Brain pericyte (primary cell): ENCODE data around the gene KRTAP5-7.
"Not testable (repeated sequence)": the region's sequence is repeated elsewhere in the genome, so short reads cannot be mapped to it uniquely, and the experiment has no call there.

Experiments
- DNase-seq: peaks from one replicate; pipeline ENCODE4 v3.0.0-alpha.2; 2012; ENCODE audit warnings: low read depth, low spot score

Gene KRTAP5-7

DNA sequence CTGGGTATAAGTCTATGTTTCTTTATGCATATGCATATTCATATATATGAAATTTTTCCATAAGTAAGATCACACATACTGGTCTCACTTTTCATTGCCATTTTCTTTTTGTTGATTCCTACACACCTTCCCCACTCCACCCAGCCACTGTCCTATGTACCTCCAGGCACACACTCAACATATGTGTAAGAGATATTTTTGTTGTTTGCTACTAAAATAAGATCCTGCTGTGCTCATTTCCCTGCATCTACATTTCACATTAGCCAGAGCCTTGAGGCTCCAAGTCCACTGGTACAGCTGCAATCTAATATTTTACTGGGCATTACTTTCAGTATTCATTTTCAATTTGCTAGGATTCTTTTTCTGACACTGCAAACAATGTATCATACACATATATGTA, 30.2 kb downstream of the KRTAP5-7 start:
- no peak for DNase-seq

DNA sequence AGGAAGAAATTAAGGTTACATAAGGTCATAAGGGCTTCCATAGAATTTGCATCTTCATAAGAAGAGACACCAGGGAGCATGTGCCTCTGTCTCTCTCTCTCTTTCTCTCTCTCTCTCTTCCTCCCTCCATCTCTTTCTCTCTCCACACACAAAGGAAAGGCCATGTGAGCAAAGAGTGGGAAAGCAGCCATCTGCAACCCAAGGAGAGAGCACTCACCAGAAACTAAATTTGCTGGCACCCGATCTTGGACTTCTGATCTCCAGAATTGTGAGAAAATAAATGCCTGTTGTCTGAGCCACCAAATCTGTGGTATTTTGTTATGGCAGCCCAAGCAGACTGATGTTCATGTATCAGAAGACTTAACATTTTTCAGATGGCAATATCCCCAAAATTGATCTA, 31.9 kb downstream of the KRTAP5-7 start:
- DNase-seq: no peak

DNA sequence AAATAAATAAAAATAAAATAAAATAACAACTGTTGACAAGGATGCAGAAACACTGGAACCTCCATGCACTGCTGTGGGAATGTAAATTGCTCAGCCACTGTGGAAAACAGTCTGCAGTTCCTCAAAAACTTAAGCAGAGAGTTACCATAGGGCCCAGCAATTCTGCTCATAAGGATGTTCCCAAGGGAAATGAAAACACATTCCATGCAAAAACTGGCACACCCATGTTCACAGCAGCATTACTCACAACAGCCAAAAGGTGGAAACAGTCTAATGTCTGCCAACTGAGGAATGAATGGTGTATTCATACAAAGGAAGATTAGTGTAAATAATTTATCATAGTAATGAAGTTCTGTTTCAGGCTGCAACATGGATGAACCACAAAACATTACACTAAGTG, 35.1 kb downstream of the KRTAP5-7 start:
- DNase-seq: no peak

DNA sequence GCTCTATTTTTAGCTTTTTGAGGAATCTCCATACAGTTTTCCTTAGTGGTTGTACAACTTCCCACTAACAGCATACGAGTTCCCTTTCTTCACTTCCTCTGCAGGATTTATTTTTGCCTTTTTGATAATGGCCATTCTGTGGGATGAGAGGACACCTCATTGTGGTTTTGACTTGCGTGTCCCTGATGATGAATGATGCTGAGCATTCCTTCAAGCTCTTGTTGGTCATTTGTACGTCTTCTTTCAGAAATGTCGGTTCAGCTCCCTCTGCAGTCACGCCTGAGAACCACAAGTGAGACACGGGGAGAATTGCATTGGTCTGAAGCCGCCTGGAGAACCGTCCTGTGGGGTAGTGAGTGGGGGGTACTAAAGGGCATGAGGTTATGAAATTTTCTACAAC, 36.3 kb downstream of the KRTAP5-7 start:
- no peak for DNase-seq

DNA sequence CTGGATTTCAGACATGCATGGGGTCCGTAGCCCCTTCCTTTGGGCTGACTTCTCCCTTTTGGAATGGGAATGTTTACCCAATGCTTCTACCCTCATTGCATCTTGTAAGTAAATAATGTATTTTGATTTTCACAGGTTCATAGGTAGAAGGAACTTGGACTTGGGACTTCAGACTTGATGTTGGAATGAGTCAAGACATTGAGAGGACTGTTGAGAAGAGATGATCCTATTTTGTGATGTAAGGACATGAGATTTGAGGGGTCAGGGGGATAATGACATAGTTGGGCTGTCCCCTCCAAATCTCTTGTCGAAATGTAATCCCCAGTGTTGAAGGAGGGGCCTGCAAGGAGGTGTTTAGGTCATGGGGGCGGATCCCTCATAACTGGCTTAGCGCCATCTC, 37.4 kb downstream of the KRTAP5-7 start:
- no peak for DNase-seq

DNA sequence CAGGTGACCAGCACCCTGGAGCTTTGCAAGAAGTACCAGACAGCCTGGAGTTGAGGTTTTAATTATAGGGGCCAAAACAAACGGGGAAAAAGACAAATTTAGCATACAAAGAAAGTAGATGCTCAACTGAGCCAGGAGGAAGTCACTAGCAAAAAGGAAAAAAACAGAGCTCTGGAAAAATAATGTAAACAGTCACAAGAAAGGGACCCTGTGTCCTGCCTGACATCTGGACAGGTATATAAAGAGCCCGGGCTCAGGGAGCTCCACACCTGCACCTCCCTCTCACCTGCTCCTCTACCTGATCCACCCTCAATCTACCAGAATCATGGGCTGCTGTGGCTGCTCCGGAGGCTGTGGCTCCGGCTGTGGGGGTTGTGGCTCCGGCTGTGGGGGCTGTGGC, 38.2 kb downstream of the KRTAP5-7 start, which contains the start of gene KRTAP5-10:
Gene KRTAP5-10, plus strand, starts transcription at position 301 of the 400 bp plus-strand sequence. Its CDS starts 25 bp downstream, at position 326.
- no peak for DNase-seq

DNA sequence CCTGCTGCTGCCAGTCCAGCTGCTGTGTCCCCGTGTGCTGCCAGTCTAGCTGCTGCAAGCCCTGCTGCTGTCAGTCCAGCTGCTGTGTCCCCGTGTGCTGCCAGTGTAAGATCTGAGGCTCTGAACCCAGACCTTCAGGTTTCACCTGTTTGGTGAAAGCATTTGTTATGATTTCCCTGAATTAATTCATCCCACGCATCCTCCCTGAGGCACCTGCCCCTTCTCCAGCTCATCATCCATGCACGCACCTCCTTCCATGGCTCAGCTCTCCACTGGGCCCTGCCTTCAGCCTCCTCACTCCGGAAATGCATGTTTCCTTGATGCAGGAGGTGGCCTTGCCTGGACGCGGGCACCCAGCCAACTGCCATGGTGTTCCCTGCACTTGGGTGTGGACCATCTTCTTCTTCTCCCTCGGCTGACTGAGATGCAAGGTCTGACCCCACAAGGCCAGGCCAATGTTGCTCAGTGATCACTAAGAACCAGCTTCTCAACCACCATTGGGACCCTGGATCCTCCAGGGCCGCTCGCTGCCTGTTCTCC, 39.1 kb downstream of the KRTAP5-7 start:
- DNase-seq: no peak

DNA sequence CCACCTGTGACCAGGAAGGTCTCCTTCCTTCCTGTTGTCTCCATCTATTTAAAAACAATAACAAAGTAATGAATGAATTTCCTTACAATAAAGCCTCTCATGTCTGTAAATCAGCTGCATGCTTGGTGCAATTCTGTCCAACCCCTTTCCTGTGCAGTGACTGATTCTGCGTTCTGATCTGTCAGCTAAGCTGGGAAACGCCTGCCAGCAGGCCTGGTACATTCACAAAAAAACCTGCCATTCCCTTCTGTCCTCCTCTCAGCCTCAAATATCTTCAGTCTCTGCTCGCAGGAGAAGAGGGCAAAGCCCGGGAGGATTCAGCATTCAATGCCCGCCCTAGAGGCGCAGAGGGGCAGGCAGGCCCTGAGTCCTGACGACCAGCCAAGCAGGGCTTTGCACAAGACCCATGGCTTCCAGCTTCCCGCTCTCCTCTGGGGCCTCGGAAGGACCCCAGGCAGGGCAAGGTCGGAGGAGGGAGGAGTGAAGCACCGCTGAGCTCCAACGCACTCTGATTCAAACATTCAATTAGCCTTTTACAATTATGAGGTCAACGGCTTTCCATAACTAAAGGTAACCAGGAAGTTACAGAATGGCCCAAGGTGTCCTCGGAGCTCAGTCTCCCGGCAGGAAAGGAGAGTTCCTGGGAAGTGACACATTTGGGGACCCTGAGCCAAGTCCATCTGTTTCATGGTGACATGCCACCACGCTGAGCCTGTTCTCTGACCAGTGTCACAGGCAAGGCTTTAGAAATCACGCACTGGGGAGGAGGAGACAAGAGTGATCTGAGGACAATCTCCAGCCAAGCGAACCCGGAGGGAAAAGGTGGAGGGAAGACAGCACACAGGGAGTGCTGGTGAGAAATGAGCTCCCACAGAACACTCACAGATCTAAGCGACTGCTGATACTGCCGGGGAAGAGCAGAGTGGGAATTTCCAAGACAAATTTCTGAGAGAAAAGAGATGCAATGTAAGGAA, 39.8 kb downstream of the KRTAP5-7 start:
- DNase-seq: not testable (repeated sequence)

DNA sequence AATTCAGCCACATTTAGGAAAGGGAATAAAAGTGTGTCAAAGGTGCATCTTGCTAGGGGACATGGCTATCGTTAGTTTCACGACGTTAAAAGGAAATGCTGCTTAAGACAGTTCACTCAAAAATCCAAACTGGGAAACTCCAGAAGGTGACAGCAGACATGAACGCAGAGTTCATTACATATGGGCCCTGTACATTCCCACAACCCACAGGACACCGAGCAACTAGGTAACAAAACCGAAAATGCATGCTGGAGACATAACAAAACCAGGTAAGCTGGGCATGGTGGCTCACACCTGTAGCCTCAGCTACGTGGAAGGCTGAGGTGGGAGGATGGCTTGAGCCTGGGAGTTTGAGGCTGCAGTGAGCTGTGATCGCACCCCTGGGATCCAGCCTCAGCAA, 40.6 kb downstream of the KRTAP5-7 start:
- DNase-seq: not testable (repeated sequence)

DNA sequence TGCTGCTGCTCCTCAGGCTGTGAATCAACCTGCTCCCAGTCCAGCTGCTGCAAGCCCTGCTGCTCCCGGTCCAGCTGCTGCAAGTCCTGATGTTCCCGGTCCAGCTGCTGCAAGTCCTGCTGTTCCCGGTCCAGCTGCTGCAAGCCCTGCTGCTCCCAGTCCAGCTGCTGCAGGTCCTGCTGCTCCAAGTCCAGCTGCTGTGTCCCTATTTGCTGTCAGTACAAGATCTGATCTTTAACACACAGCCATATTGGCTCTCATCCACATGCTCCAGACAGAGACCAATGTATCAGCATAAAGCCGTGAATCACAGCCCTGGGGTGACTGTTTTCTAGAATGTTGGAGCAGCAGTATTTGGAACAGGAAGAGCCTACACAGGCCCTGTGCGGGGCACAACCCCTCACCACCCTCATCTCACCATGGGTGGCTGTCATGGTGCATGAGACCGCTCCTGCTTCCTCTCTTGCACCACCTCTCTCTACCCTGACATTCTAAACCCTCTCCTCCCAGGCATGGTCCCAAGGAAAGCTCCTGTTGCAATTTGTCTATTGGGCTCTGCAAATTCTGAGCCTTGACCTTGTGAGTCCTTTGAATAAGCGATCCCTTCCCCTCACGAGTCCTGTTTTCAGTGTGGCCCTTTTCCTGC, 41.8 kb downstream of the KRTAP5-7 start:
- DNase-seq: no peak

DNA sequence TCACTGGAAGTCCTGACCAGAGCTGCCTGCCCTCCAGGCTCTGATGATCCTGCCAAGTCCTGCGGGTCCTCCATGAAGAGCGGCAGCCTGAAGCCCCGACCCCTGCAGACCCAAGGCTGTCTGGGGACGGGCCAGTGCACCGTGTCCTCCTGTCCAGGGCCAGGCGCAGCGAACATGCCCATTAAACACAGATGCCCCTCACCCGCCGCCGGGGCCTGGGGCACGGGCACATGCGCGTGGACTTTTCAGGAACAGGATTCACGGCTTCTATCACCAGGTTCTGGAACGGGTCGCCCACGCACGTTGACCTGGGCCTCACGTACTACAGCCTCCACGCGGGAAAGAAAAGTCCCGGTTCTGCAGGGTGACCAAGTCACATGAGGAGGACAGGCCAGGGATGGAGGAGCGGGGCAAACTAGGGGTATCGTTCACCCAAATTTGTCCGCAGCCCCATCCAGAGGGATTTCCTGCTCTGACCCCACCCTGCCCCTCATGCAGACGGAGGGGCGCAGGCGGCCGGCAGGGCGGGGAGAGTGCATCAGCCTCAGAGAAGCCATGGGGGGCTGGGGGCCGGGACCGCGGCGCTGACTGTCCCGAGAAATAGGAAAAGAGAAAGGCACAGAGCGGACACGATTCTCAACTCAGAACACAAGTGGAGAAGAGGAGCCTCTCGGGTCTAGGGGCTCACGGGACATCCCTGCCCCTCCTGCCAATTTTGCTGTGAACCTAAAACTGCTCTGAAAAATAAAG, 44.2 kb downstream of the KRTAP5-7 start:
- not testable (repeated sequence) for DNase-seq

DNA sequence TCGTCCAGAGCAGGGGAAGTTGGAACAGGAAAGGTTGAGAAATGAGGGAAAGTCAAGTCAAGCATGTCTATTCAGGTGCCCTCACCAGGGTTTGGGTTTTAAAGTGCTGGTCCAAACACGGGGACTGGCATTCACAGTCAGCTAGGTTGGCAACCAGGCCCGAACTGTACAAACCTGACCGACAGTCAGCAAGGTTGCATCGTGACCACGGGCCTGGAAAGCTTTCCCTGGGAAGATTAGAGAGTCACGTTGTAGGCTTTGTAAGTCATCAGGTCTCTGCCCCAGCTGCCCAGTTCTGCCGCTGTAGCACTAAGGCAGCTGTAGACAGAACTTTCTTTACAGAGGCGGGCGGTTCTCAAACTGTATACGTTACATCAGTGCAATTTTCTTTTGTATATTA, 45.7 kb downstream of the KRTAP5-7 start:
- DNase-seq: no peak

DNA sequence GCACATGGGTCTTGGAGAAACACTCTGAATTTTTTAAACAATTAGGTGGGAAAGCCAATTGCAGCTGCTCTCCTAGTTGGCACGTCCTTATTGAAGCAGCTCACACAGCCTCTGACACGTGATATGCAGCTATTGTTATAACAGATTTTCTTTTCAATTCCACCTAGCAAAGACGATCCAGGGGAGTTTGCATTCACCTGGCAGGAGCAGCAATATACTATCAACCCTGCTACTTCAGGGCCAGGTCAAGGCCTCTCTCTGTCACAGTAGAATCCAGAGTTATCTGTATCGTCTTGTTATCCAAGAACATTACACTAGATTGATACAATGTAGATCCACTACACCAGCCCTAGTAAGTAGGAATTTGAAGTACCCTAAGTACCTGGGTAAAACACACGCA, 47.4 kb downstream of the KRTAP5-7 start:
- no peak for DNase-seq

DNA sequence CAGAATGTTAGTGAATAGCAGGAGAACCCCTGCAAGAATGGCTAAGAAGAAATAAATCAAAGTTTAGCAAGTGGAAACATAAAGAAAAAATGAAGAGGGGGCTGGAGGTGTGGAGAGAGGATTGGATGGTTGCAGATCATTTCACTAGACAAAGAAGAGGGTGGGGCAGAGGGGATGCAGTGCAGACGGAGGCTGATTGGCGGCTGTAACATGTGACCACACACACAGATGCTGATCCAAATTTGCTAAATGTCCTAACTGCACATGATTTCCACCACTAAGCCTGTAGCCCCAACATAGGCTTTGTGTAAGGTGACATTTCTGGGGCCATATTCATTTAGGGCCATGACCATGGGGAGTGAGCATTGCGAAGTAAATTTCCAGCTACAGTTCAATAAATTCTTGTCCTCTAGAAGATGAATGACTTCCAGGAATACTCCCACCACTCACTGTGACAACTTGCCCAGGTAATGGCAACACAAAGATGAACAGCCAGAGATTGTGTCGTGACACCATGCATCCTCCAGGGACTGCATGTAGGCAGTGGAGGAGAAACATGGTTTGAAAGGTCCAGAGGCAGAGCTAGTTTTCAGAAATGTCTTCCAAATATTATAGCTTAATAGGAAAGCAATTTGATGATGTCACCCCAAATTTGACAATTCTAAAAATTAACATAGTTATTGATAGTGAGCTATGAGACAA, 48.8 kb downstream of the KRTAP5-7 start:
- no peak for DNase-seq

DNA sequence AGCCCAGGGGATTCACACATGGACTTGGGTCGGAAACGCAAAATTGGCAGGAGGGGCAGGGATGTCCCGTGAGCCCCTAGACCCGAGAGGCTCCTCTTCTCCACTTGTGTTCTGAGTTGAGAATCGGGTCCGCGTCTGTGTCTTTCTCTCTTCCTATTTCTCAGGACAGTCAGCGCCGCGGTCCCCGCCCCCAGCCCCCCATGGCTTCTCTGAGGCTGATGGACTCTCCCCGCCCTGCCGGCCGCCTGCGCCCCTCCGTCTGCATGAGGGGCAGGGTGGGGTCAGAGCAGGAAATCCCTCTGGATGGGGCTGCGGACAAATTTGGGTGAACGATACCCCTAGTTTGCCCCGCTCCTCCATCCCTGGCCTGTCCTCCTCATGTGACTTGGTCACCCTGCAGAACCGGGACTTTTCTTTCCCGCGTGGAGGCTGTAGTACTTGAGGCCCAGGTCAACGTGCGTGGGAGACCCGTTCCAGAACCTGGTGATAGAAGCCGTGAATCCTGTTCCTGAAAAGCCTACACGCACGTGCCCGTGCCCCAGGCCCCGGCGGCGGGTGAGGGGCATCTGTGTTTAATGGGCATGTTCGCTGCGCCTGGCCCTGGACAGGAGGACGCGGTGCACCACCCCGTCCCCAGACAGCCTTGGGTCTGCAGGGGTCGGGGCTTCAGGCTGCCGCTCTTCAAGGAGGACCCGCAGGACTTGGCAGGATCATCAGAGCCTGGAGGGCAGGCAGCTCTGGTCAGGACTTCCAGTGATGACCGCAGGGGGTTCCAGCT, 49.8 kb downstream of the KRTAP5-7 start:
- not testable (repeated sequence) for DNase-seq

DNA sequence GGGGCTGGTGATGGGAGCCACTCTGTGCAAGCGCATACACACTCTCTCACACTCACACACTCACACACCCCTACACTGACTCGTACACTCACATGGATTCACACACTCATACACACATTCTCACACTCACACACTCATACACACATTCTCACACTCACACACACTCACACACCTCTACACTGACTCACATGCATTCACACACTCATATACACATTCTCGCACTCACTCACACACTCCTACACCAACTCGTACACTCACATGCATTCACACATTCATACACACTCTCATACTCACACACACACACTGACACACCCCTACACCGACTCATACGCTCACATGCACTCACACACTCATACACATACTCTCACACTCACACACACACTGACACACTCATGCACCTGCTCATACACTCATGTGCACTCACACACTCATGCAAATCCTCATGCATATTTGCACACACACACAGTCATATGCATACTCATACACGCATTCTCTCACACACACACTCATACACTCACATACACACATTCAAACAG, 50.5 kb downstream of the KRTAP5-7 start:
- DNase-seq: no peak
